Measurements from ENCODE around the gene DNTT. TPM values are rescaled to one million over a fixed set of nuclear protein-coding genes. Genes with fewer than 3 reads are reported as not detected.

The DNTT gene
- total and polyA plus RNA-seq, 2 of the 13 experiments (the other 11 are each of a cell fraction or from before 2014, with no cell fraction given): not detected

GRCh38 chr10:96270571-96270970 is 33.7 kb upstream of the DNTT start (continued):
- TF ChIP-seq ZNF841 (CRISPR knock-in tag; IDR thresholded peaks at IDR 0.05; ENCODE audit: borderline replicate concordance) (no peak), RBM39 (IDR thresholded peaks at IDR 0.05; ENCODE audit: low read depth, low read length, poor library complexity, severe bottlenecking) (no peak), ZNF281 (CRISPR knock-in tag; IDR thresholded peaks at IDR 0.05; ENCODE audit: borderline replicate concordance) (no peak), SP4 (CRISPR knock-in tag; IDR thresholded peaks at IDR 0.05) (no peak)

- ChIA-PET CTCF (ENCODE audit: low intra/inter-chr PET ratio, low total read pairs) (no interaction called here), POLR2A (no interaction called here)
- intact Hi-C loops (cut with micrococcal nuclease; ENCODE audit: unreplicated experiment) (no loop called here), in situ Hi-C loops (cut with HindIII; ENCODE audit: extremely low pct_ligation_motif_present, low pct_unique_long_range_greater_than_20kb) (no loop called here)
- 24% methylated on average over 4 of the region's 6 CpGs for WGBS (ENCODE audit: low lambda C conversion rate)
- H3K9ac ChIP-seq (ENCODE audit: insufficient read depth, low read depth, low read length): no peak within 1 kb of the TSS
- H3K79me2 ChIP-seq (ENCODE audit: insufficient read depth, low read length): no peaks in the 10 kb centered on the region
- H3K27ac ChIP-seq (ENCODE audit: extremely low read length, insufficient read depth, low read length): no peak within 1 kb of the TSS
- FAIRE-seq: no peak
- H3K36me3 ChIP-seq (replicated peaks in 1 of 2; ENCODE audit: control insufficient read depth in 1 of 2, insufficient read depth in 2 of 2, low read length in 2 of 2): no peaks in the 10 kb centered on the region
- no peaks in the 10 kb centered on the region for H3K4me1 ChIP-seq (ENCODE audit: insufficient read depth, low read length)
- H3K9me3 ChIP-seq (ENCODE audit: low read length): no peaks in the 10 kb centered on the region
- no peak within 1 kb of the TSS for H2AFZ ChIP-seq (ENCODE audit: low read length)
- no peak within 1 kb of the TSS for H3K4me2 ChIP-seq (ENCODE audit: low read depth, low read length)
- no TSS peak for BruUV-seq (replicated peaks)
- DNase-seq (ENCODE audit: low spot score): no peak
- no peaks in the 10 kb centered on the region for H4K20me1 ChIP-seq (ENCODE audit: insufficient read depth, low read length)
- no peak for ATAC-seq
- 0 out of 5 replicates have a peak, but pooled peaks cover 1 to 3% of the 10 kb centered on the region in 2 experiments for H3K27me3 ChIP-seq (ENCODE audit: control insufficient read depth in 1 of 2, insufficient read depth in 2 of 2, low read length in 2 of 2)
- H3K4me3 ChIP-seq (replicated peaks in 1 of 3; ENCODE audit: insufficient read depth in 1 of 3, low read depth in 2 of 3, low read length in 3 of 3): no peak within 1 kb of the TSS
- TF ChIP-seq, protein P1, sequence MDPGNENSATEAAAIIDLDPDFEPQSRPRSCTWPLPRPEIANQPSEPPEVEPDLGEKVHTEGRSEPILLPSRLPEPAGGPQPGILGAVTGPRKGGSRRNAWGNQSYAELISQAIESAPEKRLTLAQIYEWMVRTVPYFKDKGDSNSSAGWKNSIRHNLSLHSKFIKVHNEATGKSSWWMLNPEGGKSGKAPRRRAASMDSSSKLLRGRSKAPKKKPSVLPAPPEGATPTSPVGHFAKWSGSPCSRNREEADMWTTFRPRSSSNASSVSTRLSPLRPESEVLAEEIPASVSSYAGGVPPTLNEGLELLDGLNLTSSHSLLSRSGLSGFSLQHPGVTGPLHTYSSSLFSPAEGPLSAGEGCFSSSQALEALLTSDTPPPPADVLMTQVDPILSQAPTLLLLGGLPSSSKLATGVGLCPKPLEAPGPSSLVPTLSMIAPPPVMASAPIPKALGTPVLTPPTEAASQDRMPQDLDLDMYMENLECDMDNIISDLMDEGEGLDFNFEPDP (CRISPR knock-in tag; conservative IDR thresholded peaks at IDR 0.05): no peak
- TF ChIP-seq ZBTB40 (IDR thresholded peaks at IDR 0.05) (no peak), ZBTB40 (CRISPR knock-in tag; IDR thresholded peaks at IDR 0.05) (no peak), RFX5 (IDR thresholded peaks at IDR 0.05; ENCODE audit: low read depth, low read length) (no peak)
These were observed 33.0 kb upstream of the DNTT start, which contains the start of gene BLNK for GRCh38 chr10:96271016-96271815. Gene BLNK, minus strand, starts transcription at chr10:96271569. Its CDS starts 171 bp downstream, at chr10:96271398.
